ENCODE results near the gene GNB1.

GRCh38 chr1:1875932-1876331, 15.0 kb downstream of the GNB1 start:
- TF ChIP-seq, protein P1, sequence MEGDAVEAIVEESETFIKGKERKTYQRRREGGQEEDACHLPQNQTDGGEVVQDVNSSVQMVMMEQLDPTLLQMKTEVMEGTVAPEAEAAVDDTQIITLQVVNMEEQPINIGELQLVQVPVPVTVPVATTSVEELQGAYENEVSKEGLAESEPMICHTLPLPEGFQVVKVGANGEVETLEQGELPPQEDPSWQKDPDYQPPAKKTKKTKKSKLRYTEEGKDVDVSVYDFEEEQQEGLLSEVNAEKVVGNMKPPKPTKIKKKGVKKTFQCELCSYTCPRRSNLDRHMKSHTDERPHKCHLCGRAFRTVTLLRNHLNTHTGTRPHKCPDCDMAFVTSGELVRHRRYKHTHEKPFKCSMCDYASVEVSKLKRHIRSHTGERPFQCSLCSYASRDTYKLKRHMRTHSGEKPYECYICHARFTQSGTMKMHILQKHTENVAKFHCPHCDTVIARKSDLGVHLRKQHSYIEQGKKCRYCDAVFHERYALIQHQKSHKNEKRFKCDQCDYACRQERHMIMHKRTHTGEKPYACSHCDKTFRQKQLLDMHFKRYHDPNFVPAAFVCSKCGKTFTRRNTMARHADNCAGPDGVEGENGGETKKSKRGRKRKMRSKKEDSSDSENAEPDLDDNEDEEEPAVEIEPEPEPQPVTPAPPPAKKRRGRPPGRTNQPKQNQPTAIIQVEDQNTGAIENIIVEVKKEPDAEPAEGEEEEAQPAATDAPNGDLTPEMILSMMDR (IDR thresholded peaks at IDR 0.05; ENCODE audit: insufficient read depth, low read length, poor library complexity, severe bottlenecking), result no peak
- TF ChIP-seq EZH2phosphoT487 (conservative IDR thresholded peaks at IDR 0.05; ENCODE audit: low read length), result no peak

Data from SU-DHL-6 (cell line).